Gastrocnemius medialis (tissue), 4 donors: ENCODE data around the gene NLGN1. TPM values are rescaled to one million over a fixed set of nuclear protein-coding genes. Genes with fewer than 3 reads are reported as not detected.

Experiments used
- ATAC-seq, 2 donors: fragments of 150-250 bp; one replicate each; pipeline ENCODE4 v1.9.1; 2016
- DNase-seq, 2 donors: peaks; one replicate each; pipeline ENCODE4 v3.0.0-alpha.2; 2019
- H3K27ac ChIP-seq, 4 donors: fragments of 200-600 bp; sonication (generic); 1 replicate in 1 of 4; 2 replicates in 3 of 4; pipeline ENCODE4 v1.5.1; 2016 to 2018; ENCODE audit warnings: mild to moderate bottlenecking in 2 of 4, moderate library complexity in 1 of 4
- H3K27me3 ChIP-seq, 3 donors: fragments of 200-600 bp; sonication (generic) in 2 of 3; 1 replicate in 1 of 3; 2 replicates in 2 of 3; pipeline versions ENCODE4 v1.5.1 to v1.6.0; 2016 to 2019; ENCODE audit warnings: mild to moderate bottlenecking in 1 of 3, moderate library complexity in 1 of 3
- H3K36me3 ChIP-seq, 2 donors: fragments of 200-600 bp; sonication (generic) in 1 of 2; one replicate each; pipeline ENCODE4 v1.5.1; 2017 to 2018
- H3K4me1 ChIP-seq, 2 donors: fragments of 200-600 bp; sonication (generic) in 1 of 2; one replicate each; pipeline ENCODE4 v1.5.1; 2016 to 2017; ENCODE audit warnings: mild to moderate bottlenecking in 2 of 2
- H3K4me3 ChIP-seq, 4 donors: fragments of 200-600 bp; sonication (generic) in 3 of 4; 1 replicate in 1 of 4; 2 replicates in 3 of 4; pipeline ENCODE4 v1.5.1; 2016 to 2019; ENCODE audit warnings: mild to moderate bottlenecking in 2 of 4
- H3K9me3 ChIP-seq, 3 donors: fragments of 200-600 bp; sonication (generic) in 2 of 3; 1 replicate in 1 of 3; 2 replicates in 2 of 3; pipeline ENCODE4 v1.5.1; 2016 to 2019
- CTCF ChIP-seq, 5 experiments: fragments of 450-650 bp in 3 of 5; fragments of 200-600 bp in 2 of 5; sonication (generic) in 2 of 5; IDR thresholded peaks in 4 of 5; conservative IDR thresholded peaks in 1 of 5; 1 replicate in 4 of 5; 2 replicates in 1 of 5; pipeline ENCODE4 v1.5.1; 2016 to 2019; ENCODE audit warnings: antibody characterized with exemption in 5 of 5, mild to moderate bottlenecking in 3 of 5, moderate library complexity in 3 of 5
- POLR2A ChIP-seq, 2 donors: fragments of 450-650 bp; IDR thresholded peaks; one replicate each; pipeline ENCODE4 v1.6.1; 2017; ENCODE audit warnings: antibody characterized with exemption in 2 of 2, mild to moderate bottlenecking in 2 of 2, moderate library complexity in 2 of 2
- in situ Hi-C, 4 donors: fragments of 200-750 bp; cut with MboI; loops; one replicate each; pipeline versions ENCODE4 v1.15.0 to v1.8.0; 2017; ENCODE audit warnings: low sequenced_read_pairs in 4 of 4
- intact Hi-C: fragments of 100-400 bp; cut with DNase I; formaldehyde crosslinking; loops from one replicate; pipeline ENCODE4 v1.15.1; 2023; ENCODE audit warnings: low total_unique reads
- total RNA-seq, 4 donors: library from RNA; depleted of rRNA; stranded (reverse); fragments of >200 nt; gene quantifications; one replicate each; pipeline versions ENCODE4 v1.1.0 to v1.2.3, GENCODE V29; 2016

NLGN1 gene
- total RNA-seq, 4 donors from 2014 or later, result 0.52 to 1.9 (median 1.1) TPM

GRCh38 chr3:174116421-174116820, 718.9 kb downstream of the NLGN1 start:
- no peaks in the 10 kb centered on the region for H3K9me3 ChIP-seq
- H3K4me3 ChIP-seq, result no peak overlapping the region
- H3K27me3 ChIP-seq, result no peaks in the 10 kb centered on the region
- in situ Hi-C loops (no loop called here), intact Hi-C loops (no loop called here)
- no peak for DNase-seq
- no peak overlapping the region for H3K27ac ChIP-seq
- H3K4me1 ChIP-seq, result no peaks in the 10 kb centered on the region
- no peaks in the 10 kb centered on the region for H3K36me3 ChIP-seq
- ATAC-seq, result no peak
- TF ChIP-seq POLR2A (IDR thresholded peaks at IDR 0.05) (no peak), CTCF (IDR thresholded peaks at IDR 0.05 in 4 of 5, conservative IDR thresholded peaks at IDR 0.05 in 1 of 5) (no peak)

GRCh38 chr3:174120997-174121396, 723.5 kb downstream of the NLGN1 start:
- H3K27me3 ChIP-seq, result no peaks in the 10 kb centered on the region
- no peaks in the 10 kb centered on the region for H3K4me1 ChIP-seq
- no peak for TF ChIP-seq CTCF (IDR thresholded peaks at IDR 0.05 in 4 of 5, conservative IDR thresholded peaks at IDR 0.05 in 1 of 5)
- TF ChIP-seq POLR2A (IDR thresholded peaks at IDR 0.05), result no peak
- no peak for ATAC-seq
- in situ Hi-C loops (no loop called here), intact Hi-C loops (no loop called here)
- H3K9me3 ChIP-seq, result no peaks in the 10 kb centered on the region
- no peak for DNase-seq
- H3K4me3 ChIP-seq, result no peak overlapping the region
- no peak overlapping the region for H3K27ac ChIP-seq
- H3K36me3 ChIP-seq, result no peaks in the 10 kb centered on the region

- in situ Hi-C loops (no loop called here), intact Hi-C loops (no loop called here)
- Histone ChIP-seq H3K27ac (no peak overlapping the region), H3K4me1 (no peaks in the 10 kb centered on the region), H3K27me3 (no peaks in the 10 kb centered on the region), H3K36me3 (no peaks in the 10 kb centered on the region), H3K4me3 (no peak overlapping the region), H3K9me3 (no peaks in the 10 kb centered on the region)
- ATAC-seq (no peak), DNase-seq (no peak)
- TF ChIP-seq CTCF (IDR thresholded peaks at IDR 0.05 in 4 of 5, conservative IDR thresholded peaks at IDR 0.05 in 1 of 5) (no peak), POLR2A (IDR thresholded peaks at IDR 0.05) (no peak)
These were observed 724.9 kb downstream of the NLGN1 start for GRCh38 chr3:174122411-174122810.

GRCh38 chr3:174125267-174125824, 727.8 kb downstream of the NLGN1 start:
- in situ Hi-C loops, result no loop called here
- intact Hi-C loops, result no loop called here
- ATAC-seq (no peak), DNase-seq (no peak)
- Histone ChIP-seq H3K9me3 (no peaks in the 10 kb centered on the region), H3K27me3 (no peaks in the 10 kb centered on the region), H3K4me1 (no peaks in the 10 kb centered on the region), H3K27ac (no peak overlapping the region), H3K4me3 (no peak overlapping the region), H3K36me3 (no peaks in the 10 kb centered on the region)
- no peak for TF ChIP-seq CTCF (IDR thresholded peaks at IDR 0.05 in 4 of 5, conservative IDR thresholded peaks at IDR 0.05 in 1 of 5)
- no peak for TF ChIP-seq POLR2A (IDR thresholded peaks at IDR 0.05)
